DMS114 treated with DMSO at 0.1 percent for 48 hours (cell line): ENCODE results near the gene PCP4L1.
"Not testable (repeated sequence)": the region's sequence is repeated elsewhere in the genome, so short reads cannot be mapped to it uniquely, and the experiment has no call there.

Experiments used
- DNase-seq: peaks from one replicate; lab custom pipeline; 2025; ENCODE audit not compliant: unreplicated experiment; lab: John Stamatoyannopoulos, UW

PCP4L1 gene

DNA sequence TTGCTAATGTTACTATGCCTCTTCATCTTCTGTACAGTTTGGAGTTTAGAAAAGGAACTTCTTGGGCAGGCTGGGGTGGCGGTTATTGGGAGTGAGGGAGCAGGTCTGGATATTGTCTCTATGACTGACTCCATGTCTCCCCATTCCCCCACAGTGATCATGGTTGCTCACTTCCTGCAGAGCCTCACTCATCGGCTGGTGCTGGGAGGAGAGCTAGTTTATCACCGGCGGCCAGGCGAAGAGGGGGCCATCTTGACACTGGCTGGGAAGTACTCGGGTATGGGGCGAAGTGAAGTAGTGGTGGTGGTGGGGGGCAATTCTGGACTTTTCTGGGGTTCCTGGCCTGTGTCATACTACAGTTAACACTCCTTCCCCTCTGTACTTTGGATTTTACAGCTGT, 30.5 kb upstream of the PCP4L1 start:
- no peak for DNase-seq

DNA sequence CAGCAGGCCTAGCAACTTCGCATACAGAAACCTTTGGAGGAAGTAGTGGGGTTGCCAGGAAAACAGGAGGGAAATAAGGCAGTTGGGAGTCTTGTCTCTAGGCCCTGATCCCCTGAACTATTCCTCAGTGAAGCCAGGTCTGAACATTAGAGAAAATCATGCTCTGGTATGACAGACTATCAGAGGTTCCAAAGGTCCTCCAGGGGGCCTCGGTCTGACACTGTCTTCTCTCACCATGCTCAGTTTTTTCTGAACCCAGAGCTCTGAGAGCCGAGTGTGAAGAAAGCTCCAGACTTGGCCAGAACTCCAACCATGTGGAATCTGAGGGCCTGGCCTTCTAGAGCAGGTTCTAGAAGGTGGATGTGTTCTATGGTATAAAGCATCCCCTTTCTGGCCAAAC, 28.6 kb upstream of the PCP4L1 start:
- DNase-seq, result no peak

GRCh38 chr1:161230762-161231161, 27.8 kb upstream of the PCP4L1 start:
- DNase-seq, result no peak

- DNase-seq, result no peak
Measured at GRCh38 chr1:161233102-161233501, 25.4 kb upstream of the PCP4L1 start.

DNA sequence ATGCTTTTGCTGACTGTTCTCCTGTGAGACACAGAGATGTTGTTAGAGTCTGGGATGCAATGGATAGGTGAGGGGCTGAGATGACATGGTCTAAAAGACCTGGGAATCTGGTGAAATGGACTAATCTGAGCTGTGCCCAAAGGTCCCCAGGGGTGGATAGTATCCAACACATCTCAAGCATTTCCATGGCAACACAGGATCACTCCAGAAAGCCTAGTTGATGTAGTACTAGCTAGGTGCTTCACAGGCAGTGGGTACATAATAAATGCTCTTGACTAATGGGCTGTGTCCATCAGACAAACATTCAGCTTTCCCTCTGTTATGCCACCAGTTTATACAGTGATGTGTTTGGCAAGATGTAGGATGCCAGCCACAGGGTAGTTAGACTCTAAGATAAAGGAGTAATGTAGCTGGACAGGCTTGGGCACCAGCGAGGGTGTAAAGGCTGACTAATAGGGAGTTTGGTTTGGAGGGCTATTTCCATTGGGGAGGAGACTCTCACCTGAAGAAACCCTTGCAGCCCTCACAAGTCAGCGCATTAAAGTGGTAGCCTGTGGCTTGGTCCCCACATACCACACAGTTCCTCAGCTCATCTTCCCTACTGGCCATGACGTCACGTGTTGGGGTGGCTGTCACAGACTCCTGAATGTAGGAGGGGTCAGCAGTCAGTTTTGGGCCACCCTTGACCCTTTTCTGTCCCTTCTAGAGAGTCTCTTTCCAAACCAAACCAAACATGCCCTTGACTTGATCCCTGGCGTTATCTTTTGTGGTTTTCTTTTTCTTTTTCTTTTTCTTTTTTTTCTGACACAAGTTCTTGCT, 22.4 kb upstream of the PCP4L1 start:
- DNase-seq, result no peak

- no peak for DNase-seq
Measured at GRCh38 chr1:161238039-161238473, 20.5 kb upstream of the PCP4L1 start, which contains the start of gene NR1I3. Gene NR1I3, minus strand, starts transcription at chr1:161238203. Its CDS starts 1,638 bp downstream, at chr1:161236565.

DNA sequence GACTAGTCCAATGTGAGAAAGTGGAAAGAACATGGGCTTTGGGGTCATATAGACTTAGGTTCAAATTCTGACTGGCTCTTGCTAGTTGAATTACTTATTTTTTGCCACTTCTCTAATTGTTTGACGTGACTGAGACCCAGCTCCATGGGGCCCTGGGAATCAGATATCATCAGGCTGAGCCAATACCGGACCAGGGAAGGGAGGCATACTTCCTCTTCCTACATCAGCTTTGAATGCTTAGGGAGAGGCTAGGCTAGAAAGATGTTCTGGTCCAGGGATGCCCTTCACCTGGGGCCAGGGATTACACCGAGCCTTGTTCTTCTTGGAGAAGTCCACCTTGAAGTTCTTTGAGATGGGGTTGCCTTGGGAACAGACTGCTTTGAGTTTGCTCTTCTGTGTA, 16.9 kb upstream of the PCP4L1 start:
- DNase-seq, result no peak

DNA sequence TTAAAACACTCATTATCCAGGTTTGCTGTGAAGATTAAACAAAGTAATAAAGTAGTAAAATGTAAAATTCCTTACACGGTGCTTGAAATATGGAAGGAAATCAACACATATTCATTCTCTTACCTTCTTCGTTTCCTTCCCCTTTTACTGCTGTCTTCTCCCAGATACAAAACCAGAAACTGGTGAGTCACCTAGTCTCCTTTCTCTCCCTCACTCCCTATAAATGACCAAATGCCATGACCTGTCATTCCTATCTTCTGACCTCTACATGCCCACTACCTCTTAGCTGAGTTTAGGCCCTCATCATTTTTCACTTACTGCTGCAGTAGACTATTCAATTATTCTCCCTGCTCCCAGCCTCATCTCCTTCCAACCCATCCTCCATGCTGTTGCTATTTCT, 16.2 kb upstream of the PCP4L1 start:
- DNase-seq, result no peak

DNA sequence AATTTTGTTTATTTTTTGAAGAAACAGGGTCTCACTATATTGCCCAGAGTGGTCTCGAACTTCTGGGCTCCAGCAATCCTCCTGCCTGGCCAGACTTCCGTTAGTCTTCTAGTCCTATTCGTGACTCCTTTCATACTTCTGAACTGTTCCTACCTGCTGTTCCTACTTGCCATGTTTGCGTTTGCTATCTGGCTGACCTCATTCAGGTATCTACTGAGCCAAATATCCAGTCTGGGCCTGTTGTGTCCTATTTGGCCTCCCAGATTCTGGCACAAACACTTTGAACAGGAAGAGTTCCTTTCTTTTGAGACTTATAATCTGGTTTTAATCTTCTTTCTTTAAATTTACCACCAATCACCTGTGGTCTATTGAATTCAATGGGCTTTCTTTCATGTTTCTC, 13.7 kb upstream of the PCP4L1 start:
- DNase-seq, result no peak

DNA sequence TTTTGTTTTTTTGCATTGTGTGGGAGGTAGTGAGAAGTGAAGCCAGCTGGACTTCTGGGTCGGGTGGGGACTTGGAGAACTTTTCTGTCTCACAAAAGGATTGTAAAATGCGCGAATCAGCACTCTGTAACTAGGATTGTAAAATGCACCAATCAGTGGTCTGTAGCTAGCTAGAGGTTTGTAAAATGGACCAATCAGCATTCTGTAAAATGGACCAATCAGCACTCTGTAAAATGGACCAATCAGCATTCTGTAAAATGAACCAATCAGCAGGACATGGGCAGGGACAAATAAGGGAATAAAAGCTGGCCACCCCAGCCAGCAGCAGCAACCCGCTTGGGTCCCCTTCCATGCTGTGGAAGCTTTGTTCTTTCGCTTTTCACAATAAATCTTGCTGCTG, 8.4 kb upstream of the PCP4L1 start:
- DNase-seq, result not testable (repeated sequence)

GRCh38 chr1:161250829-161251228, 7.7 kb upstream of the PCP4L1 start:
- DNase-seq, result no peak

GRCh38 chr1:161251579-161251978, 7.0 kb upstream of the PCP4L1 start:
- DNase-seq, result no peak

GRCh38 chr1:161255302-161255701, 3.2 kb upstream of the PCP4L1 start:
- DNase-seq, result not testable (repeated sequence)

- DNase-seq, result not testable (repeated sequence)
Measured at GRCh38 chr1:161255955-161256520, 2.5 kb upstream of the PCP4L1 start.

DNA sequence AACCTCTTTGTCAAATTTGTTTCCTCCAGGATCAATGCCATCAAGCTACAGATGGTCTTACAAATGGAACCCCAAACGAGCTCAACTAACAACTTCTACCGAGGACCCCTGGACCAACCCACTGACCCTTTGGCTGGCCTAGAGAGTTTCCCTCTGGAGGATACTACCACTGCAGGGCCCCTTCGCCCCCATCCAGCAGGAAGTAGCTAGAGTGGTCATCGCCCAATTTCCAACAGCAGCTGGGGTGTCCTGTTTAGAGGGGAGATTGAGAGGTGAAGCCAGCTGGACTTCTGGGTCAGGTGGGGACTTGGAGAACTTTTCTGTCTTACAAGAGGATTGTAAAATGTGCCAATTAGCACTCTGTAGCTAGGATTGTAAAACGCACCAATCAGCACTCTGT, 1.4 kb upstream of the PCP4L1 start:
- DNase-seq, result not testable (repeated sequence)

DNA sequence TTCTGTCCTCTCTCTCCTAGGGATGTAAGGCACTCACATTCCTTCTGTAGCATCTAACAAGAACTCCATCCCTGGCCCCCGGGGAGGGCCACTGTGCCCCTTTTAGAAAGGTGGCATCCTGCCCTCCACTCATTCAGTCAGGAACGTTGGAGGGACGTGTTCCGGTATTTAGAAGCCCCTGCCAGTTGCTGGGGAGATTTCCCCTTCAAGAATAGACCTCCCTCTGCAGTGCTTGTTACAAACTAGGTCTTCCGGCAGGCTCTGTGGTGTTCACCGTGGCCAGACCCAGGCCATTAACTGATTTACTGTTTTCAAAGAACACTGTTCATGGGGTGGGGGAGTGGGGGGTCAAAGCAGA, 779 bp downstream of the PCP4L1 start:
- DNase-seq, result no peak

GRCh38 chr1:161259765-161260164, 1.2 kb downstream of the PCP4L1 start:
- DNase-seq, result no peak

DNA sequence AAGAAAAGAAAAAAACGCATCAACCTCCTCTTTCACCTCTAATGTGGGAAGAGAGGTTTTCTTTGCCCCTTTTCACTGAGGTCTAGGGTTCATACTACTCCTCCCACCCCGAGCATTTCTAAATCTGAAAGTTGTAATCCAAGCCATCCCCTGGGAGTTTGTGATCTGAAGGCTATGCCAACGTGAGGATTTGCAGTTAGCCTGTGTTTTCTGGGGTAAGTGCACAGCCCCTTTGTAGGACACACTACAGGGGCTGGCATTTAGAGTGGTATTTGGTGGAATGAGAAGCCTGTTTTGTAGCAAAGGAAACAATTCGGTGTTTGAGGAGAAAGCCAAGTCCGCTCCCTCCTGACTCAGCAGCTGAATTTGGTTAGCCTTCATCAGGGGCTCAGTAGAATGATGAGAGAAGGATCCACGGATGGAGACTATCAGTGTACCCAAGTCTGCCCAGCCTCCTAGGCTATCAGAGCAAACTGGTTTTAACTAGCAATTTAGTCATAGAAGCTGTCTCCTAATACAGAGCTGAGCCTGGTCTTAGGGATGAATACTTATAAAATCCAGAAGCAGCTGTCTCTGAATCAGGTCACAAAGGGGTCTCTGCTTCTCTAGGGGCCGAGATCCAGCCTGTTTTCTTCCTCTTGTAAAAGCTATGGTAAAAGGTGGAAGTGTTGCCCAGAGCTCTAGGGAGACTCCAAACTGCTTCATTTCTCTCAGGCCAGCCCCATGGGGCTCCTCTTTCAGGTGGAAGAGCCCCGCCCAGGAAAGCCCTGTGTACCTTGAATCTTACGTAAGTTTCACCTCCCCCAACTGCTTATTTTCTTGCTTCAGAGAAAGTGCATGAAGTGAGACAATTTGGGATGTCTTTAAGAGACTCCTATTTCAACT, 2.1 kb downstream of the PCP4L1 start:
- DNase-seq, result no peak

DNA sequence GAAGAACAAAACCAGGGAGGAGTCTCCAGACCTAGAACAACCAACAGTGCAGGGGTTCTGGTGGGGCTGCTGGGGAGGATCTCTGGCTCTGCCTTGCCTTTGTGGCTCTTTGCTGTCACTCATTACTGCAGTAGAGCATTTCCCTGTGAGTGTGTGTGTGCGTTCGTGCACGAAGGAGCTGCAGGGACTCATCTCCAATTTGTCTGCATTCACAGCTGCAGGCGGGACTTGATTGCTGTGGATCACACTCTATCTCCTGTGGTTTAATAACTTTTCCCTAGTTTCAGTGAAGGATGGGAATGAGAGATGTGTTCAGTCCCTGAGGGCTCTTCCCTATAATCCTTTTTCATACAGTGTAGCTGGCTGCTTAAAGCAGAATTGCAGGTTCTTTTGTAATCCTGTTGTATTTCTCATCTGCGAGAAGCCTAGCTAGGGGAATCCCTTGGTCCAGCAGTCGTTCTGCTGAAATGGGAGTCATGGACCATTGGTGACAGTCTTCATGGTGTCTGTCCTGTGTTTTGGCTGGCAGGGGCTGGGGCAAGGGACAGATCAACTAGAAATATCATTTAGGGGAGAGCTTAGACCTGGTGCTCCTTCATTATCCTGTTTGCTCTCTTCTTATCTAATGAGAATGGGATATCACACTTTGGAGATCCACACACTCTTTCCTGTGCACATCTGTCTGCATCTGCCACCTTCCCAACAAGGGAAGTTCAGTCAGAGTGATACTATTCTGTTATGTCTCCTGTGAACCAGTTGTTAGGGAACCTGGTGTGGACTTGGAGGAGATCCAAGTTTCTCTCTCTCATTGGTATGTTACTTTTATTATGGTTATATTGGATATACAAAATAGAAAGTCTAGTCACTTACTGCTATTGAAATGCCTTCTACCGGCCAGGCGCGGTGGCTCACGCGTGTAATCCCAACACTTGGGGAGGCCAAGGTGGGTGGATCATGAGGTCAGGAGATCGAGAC, 3.0 kb downstream of the PCP4L1 start:
- DNase-seq, result no peak

- no peak for DNase-seq
Measured at GRCh38 chr1:161265305-161265704, 6.8 kb downstream of the PCP4L1 start.

- DNase-seq, result no peak
Measured at GRCh38 chr1:161266202-161266601, 7.7 kb downstream of the PCP4L1 start.
